Stromal cell of bone marrow (primary cell): Measurements from ENCODE around the gene HSD17B12.
A peak's percentile ranks its signal among the peaks of the same experiment; 100 is the strongest.

Experiments
- DNase-seq: peaks from one replicate; pipeline ENCODE4 v3.0.0-alpha.2; 2012; ENCODE audit warnings: low read depth

The HSD17B12 gene

GRCh38 chr11:43688394-43688793 lies 7.9 kb downstream of the HSD17B12 start:
- DNase-seq: no peak

- no peak for DNase-seq
Measured at GRCh38 chr11:43689167-43689566, 8.6 kb downstream of the HSD17B12 start.

GRCh38 chr11:43690929-43691725 lies 10.6 kb downstream of the HSD17B12 start:
- no peak for DNase-seq

- DNase-seq: no peak
Measured at GRCh38 chr11:43691806-43692205, 11.3 kb downstream of the HSD17B12 start.

GRCh38 chr11:43693069-43693468 lies 12.5 kb downstream of the HSD17B12 start:
- DNase-seq: no peak

- no peak for DNase-seq
Measured at GRCh38 chr11:43693731-43694130, 13.2 kb downstream of the HSD17B12 start.

GRCh38 chr11:43694477-43694876 lies 13.9 kb downstream of the HSD17B12 start:
- DNase-seq: no peak

- DNase-seq: no peak
Measured at GRCh38 chr11:43697679-43698078, 17.1 kb downstream of the HSD17B12 start.

- no peak for DNase-seq
Measured at GRCh38 chr11:43699870-43700269, 19.3 kb downstream of the HSD17B12 start.

GRCh38 chr11:43706631-43707030 lies 26.1 kb downstream of the HSD17B12 start:
- DNase-seq: no peak

GRCh38 chr11:43708776-43709175 lies 28.2 kb downstream of the HSD17B12 start:
- DNase-seq: no peak

GRCh38 chr11:43709689-43710088 lies 29.2 kb downstream of the HSD17B12 start:
- no peak for DNase-seq

GRCh38 chr11:43712676-43713075 lies 32.1 kb downstream of the HSD17B12 start:
- no peak for DNase-seq

- DNase-seq: no peak
Measured at GRCh38 chr11:43718373-43718772, 37.8 kb downstream of the HSD17B12 start.

- no peak for DNase-seq
Measured at GRCh38 chr11:43723617-43724016, 43.1 kb downstream of the HSD17B12 start.

GRCh38 chr11:43732225-43732624 lies 51.7 kb downstream of the HSD17B12 start:
- DNase-seq: no peak

- no peak for DNase-seq
Measured at GRCh38 chr11:43734256-43734655, 53.7 kb downstream of the HSD17B12 start.

- no peak for DNase-seq
Measured at GRCh38 chr11:43735115-43735514, 54.6 kb downstream of the HSD17B12 start.

- DNase-seq: peak; percentile 64
Measured at GRCh38 chr11:43735961-43736360, 55.4 kb downstream of the HSD17B12 start.

- peak; percentile 77 for DNase-seq
Measured at GRCh38 chr11:43736502-43737200, 56.1 kb downstream of the HSD17B12 start.

GRCh38 chr11:43737201-43737590 lies 56.7 kb downstream of the HSD17B12 start:
- no peak for DNase-seq

GRCh38 chr11:43738600-43739409 lies 58.3 kb downstream of the HSD17B12 start:
- DNase-seq: peak; percentile 54

GRCh38 chr11:43746670-43747069 lies 66.1 kb downstream of the HSD17B12 start:
- DNase-seq: no peak
